HG02970 (cell line): ENCODE data around the gene SYNC.
"Not testable (repeated sequence)": the region's sequence is repeated elsewhere in the genome, so short reads cannot be mapped to it uniquely, and the experiment has no call there.

Experiments
- ATAC-seq: cut with Tn5 transposase; IDR thresholded peaks from one replicate; pipeline ENCODE4 v1.9.1; 2021; ENCODE audit warnings: mild to moderate bottlenecking, moderate library complexity, moderate number of reproducible peaks; ENCODE audit not compliant: unreplicated experiment, low FRiP score

Gene SYNC

DNA sequence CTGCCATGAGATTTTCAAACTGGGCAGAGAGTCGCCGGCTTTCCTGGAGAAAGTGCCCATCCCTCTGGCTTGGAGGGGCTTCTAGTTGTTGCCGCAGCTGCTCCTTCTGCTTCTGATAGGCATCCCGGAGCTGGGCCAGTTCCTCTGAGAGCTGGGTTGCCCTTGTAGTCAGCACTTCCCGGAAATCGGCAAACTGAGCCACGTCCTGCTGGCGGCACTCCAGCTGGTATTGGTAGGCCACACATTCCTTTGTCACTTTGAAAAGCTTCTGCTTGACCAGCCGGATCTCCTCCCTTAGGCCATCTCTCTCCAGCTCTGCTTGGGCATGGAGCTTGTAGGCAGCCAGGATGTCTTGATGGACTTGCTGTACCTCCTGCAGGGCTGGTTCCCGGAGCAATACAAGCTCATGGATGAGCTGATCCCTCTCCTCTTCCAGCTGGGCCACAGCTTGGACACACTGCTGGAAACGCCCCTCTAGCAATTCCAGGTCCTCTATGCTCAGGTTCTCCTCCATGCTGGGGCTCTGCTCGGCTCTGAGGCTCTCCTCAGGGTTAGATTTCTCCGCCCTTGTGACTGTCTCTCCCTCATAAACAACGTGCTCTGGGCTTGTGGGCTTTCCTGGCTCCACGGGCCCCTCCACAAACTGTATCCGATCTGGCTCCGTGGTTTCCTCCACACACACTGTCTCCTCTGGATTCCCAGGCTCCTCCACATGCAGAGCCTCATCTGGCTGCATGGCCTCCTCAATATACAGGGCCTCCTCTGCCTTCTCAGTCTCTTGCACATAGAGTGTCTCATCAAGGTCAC is 7.3 kb downstream of the SYNC start:
- ATAC-seq, result no peak

DNA sequence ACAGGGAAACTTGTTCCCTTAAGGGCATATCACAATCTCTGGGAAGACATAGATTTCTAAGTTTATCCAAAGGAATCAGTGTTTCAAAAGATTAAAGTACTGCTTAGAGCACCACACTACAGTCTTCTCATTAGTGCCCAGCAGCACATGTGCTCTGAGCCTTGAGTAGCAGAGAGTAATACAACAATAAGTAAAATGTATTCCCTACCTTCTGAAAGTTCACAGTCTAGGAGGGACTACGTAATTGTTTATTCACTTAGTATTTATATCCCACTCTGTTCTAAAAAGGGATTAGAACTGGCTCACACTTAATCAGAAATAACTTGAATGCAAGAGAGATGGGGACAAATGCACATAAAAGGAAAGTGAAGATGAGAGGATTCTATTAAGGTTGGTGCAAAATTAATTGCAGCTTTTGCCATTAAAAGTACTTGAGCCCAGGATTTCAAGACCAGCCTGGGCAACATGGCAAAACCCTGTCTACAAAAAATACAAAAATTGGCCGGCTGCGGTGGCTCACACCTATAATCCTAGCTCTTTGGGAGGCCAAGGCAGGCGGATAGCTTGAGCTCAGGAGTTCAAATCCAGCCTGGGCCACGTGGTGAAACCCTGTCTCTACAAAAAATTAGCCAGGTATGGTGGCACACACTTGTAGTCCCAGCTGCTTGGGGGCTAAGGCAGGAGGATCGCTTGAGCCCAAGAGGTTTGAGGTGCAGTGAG is 9.0 kb downstream of the SYNC start:
- ATAC-seq, result no peak

- no peak for ATAC-seq
These were observed 16.2 kb downstream of the SYNC start for GRCh38 chr1:32686387-32686786.

DNA sequence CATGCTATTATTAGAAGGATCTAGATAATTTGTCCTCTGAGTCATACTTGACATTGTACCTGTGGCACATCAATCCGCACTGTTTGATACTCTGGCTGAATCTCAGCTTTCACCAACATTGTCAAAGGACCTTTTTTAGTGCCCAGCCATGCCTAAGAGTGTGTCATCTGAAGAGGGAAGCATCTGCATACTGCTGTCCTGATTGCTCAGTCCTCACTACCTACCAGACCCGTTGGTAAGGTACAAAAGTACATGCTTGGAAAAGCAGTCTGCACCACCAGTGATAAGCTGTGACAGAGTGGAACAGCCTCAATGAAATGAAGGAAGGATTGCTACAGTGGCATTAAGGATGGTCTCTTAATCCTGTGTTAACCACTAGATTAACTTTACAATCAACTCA is 17.1 kb downstream of the SYNC start:
- ATAC-seq, result no peak

DNA sequence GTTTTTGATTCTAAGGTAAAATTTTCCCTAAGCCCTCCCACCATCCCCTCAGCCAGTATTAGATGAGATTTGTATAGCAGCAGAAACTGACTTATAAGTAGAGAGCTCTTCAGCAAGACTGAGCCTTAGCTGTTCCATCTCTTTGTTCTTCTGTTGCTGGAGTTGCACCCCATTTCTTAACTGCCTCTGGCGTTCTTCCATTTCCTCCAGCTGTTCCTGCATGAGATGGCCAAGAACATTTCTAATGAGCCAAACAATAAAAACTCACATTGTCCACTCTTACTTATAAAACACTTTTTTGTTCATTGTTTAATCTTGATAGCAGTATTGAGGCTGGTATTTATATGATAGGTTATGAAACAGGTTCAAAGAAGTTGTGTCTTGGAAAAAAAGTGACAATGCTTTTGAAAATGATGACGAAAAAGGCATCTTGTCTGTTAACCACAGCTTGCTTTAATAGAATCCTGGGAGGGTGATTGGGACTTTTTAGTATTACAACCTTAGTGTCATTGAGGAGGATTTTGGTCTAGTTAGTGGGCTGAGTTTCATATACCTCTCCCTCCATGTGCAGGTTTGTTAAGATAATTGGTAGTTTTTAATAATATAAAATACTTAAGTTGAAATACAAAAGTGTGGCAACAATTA is 18.3 kb downstream of the SYNC start:
- ATAC-seq, result no peak

DNA sequence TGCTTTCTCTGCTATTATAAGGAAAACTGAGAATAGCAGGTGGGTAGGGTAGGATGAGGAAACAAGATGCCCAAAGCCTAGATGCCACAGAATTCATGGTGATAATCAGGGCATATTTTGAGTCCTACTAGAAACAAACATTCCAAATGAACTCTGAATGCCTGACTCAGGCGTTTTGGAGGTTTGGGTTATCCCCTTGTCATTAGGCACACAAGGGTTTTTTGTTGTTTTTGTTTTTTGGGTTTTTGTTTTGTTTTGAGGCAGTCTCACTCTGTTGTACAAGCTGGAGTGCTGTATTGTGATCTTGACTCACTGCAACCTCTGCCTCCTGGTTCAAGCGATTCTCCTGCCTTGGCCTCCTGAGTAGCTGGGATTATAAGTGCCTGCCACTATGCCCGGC is 19.2 kb downstream of the SYNC start:
- no peak for ATAC-seq

DNA sequence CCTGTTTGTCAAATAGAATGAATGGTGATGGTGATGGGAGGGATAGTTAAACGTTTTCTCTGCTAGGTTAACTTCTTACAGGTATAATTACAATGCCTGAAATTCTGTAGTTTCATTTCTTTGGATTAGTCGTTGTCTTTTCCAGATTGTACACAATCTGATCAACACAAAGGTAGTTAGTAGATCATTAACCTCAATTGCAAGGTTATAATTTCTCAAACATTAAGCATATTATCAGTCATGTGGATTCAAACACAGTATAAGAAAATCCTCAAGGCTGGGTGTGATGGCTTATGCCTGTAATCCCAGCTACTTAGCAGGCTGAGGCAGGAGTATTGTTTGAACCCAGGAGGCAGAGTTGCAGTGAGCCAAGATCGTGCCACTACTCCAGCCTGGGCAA is 20.6 kb downstream of the SYNC start:
- ATAC-seq, result no peak

GRCh38 chr1:32681509-32681908 is 21.1 kb downstream of the SYNC start:
- no peak for ATAC-seq

GRCh38 chr1:32680642-32681041 is 21.9 kb downstream of the SYNC start:
- ATAC-seq, result no peak

DNA sequence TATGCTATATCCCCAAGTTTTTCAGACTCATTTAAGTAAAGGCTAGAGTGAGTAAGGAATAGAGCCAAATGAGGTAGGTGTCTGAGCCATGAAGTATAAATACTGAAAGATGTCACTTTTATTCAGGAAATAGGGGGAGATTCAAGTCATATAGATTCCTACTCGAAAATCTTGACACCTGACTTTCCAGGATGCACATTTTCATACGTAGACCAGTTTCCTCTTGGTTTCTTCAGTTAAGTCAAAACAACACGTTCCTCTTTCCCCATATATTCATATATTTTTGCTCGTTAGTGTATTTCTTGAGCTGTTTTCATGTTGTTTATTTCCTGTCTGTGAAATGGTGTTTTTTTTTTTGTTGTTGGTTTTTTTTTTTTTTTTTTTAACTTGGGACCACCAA is 22.6 kb downstream of the SYNC start:
- ATAC-seq, result not testable (repeated sequence)

DNA sequence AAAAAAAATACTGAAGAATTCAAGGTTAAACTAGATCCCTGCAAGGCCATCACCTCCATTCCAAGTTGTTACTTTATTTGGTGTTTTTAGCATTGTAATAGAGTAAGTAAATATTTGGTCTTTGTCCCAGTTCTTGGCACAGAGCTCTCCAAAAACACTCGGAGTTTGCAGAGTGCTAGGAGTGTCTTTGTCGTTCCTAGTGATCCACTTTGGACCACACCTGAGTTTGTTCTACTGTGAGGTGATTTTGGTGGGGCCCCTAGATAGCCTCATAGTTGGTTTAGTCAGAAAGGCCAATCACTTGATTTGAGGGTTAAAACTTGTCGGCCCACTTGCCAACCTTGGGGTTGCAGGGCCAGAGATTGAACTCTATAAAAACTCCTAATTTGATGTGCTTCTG is 25.6 kb downstream of the SYNC start:
- no peak for ATAC-seq

DNA sequence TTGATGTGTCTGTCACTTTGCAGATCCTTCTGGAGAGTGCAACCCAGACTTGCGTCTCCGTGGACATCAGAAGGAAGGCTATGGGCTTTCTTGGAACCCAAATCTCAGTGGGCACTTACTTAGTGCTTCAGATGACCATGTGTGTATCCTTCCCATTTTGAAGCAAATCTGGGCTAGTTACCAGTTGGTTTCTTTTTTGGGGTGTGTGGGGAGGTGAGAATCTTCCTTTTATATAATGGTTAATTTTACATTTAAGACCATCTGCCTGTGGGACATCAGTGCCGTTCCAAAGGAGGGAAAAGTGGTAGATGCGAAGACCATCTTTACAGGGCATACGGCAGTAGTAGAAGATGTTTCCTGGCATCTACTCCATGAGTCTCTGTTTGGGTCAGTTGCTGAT is 33.9 kb downstream of the SYNC start:
- ATAC-seq, result not testable (repeated sequence)

GRCh38 chr1:32666901-32667566 is 35.5 kb downstream of the SYNC start:
- no peak for ATAC-seq

GRCh38 chr1:32665915-32666314 is 36.7 kb downstream of the SYNC start:
- no peak for ATAC-seq

DNA sequence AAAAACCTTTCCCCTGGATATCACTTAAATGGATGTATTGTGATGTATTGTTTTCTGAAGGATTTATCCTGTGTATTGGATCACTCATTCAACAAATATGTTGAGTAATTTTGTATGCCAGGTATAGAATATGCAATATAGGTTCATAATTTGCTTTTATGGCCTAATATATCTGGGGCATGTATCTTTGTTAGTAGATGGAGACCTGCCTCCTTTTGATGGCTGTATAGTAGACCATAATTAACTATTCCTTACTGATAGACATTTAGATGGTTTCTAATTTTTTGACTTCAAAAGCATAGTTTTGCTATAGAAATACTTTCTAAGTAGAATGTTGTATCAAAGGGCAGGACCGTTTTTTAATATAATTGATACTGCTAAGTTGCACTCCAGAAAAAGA is 43.0 kb downstream of the SYNC start:
- ATAC-seq, result no peak

- ATAC-seq, result no peak
These were observed 50.2 kb downstream of the SYNC start for GRCh38 chr1:32652244-32652962.

- ATAC-seq, result peak; percentile 19
These were observed 51.0 kb downstream of the SYNC start for GRCh38 chr1:32651461-32652073.

DNA sequence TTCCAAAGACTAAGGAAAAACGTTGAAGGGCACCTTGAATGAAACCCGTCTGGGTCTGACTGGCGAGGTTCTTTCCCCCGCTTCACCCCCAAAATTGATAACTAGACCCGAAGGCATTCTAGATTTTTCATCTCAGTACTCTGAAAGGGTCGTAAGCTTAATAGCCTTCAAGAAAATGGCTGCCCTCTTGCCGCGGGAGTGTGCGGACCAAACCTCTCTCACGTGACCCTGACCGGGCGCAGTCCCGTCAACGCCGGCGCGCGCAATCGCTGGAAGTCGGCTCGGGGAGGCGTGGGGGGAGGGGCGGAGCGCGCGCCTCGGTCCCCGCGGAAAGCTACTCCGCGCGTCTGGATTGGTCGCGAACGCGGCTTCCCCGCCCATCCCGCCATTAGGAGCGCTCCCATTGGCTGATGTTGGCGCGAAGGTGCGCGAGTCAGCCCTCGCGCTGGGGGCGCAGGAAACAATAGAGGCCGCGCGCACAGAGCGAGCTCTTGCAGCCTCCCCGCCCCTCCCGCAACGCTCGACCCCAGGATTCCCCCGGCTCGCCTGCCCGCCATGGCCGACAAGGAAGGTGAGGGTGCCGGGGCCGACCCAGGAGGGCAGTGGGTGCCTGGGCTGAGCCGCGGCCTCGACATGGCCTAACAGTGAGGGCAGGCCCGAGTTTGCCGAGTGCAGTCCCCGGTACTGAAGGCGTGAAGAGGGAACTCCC is 51.7 kb downstream of the SYNC start, which contains the start of gene RBBP4:
Gene RBBP4 (plus strand): TSS at position 457 of the 709 bp plus-strand sequence. CDS start 99 bp downstream, at position 556.
- ATAC-seq, result peak; percentile 79

DNA sequence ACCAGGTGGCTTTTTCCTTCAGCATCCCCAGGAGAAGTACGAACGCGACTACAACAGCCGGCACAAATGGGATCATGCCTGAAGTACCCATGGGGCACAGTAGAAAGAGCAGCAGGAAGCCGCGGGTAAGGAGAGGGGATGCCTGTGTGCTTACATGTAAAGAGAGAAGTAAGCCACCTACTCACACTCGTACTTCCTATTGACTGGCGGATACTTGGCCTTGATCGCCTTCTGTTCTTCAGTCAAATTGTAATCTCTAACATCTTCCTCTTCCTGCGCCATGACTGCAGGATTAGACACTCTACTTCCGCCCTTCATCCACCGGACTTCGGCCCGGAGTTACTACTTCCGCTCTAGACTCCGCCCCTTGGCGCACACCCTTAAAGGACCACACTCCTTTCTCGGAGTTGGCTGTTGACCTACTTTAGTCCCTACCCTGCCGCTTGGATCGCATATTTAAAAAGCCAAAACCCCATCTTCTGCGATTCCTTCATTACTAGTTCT is 52.3 kb downstream of the SYNC start, which contains the start of gene ZBTB8OS:
Gene ZBTB8OS (minus strand): TSS at position 303 of the 504 bp plus-strand sequence. CDS start 21 bp downstream, at position 282.
- ATAC-seq, result peak; percentile 61
